ENCODE measurements around the gene TRIM44. TPM values are rescaled to one million over a fixed set of nuclear protein-coding genes. Genes with fewer than 3 reads are reported as not detected.

Gene TRIM44
- total and polyA plus RNA-seq, 2 donors (not counting 3 experiments of a cell fraction or from before 2014, with no cell fraction given) = 31.7 to 72.0 TPM

- POLR2A ChIA-PET = no interaction called here
- Histone ChIP-seq H2AFZ (ENCODE audit: low read depth, low read length) (peak within 1 kb of the TSS; percentile 72), H3K4me1 (ENCODE audit: control insufficient read depth, extremely low read depth, insufficient read depth, low read length) (peaks cover 32% of the 10 kb centered on the region), H3K9ac (replicated peaks; ENCODE audit: extremely low read depth, insufficient read depth, low read length) (peak within 1 kb of the TSS; percentile 96), H4K20me1 (replicated peaks; ENCODE audit: control insufficient read depth, extremely low read depth, insufficient read depth, low read length) (no peaks in the 10 kb centered on the region), H3K4me3 (replicated peaks in 1 of 3; ENCODE audit: insufficient read depth in 1 of 3, low read depth in 1 of 3, low read length in 3 of 3) (peak within 1 kb of the TSS; percentile 54 to 75 (median 62)), H3K4me2 (ENCODE audit: insufficient read depth, low read length) (peak within 1 kb of the TSS; percentile 86), H3K27ac (ENCODE audit: insufficient read depth, low read depth, low read length) (peak within 1 kb of the TSS; percentile 92), H3K79me2 (ENCODE audit: control insufficient read depth, insufficient read depth, low read length) (peaks cover 21% of the 10 kb centered on the region), H3K27me3 (ENCODE audit: control insufficient read depth in 2 of 2, insufficient read depth in 2 of 2, low read length in 2 of 2) (peaks cover 3 to 18% of the 10 kb centered on the region in 2 experiments), H3K36me3 (ENCODE audit: control insufficient read depth in 2 of 2, extremely low read depth in 1 of 2, insufficient read depth in 2 of 2, low read length in 2 of 2) (no peaks in the 10 kb centered on the region), H3K9me1 (replicated peaks; ENCODE audit: control insufficient read depth, extremely low read depth, insufficient read depth, low read length) (no peaks in the 10 kb centered on the region), H3K9me3 (replicated peaks; ENCODE audit: control insufficient read depth, insufficient read depth, low read length) (no peaks in the 10 kb centered on the region)
- TF ChIP-seq GATA2 (IDR thresholded peaks at IDR 0.05; ENCODE audit: insufficient read depth, insufficient read length, low read depth, low read length) (no peak), MYC (IDR thresholded peaks at IDR 0.05; ENCODE audit: low read depth, low read length) (peak; percentile 83), POLR2AphosphoS5 (IDR thresholded peaks at IDR 0.05; ENCODE audit: insufficient read depth, low read depth, low read length) (no peak), MAX (IDR thresholded peaks at IDR 0.05; ENCODE audit: insufficient read depth, insufficient read length) (peak; percentile 55), EZH2 (IDR thresholded peaks at IDR 0.05; ENCODE audit: borderline replicate concordance, low read depth, low read length, severe bottlenecking) (no peak), JUN (IDR thresholded peaks at IDR 0.05; ENCODE audit: borderline replicate concordance, insufficient read depth, insufficient read length, low read depth) (no peak), CTCF (IDR thresholded peaks at IDR 0.05; ENCODE audit: extremely low read depth in 1 of 2, insufficient read depth in 1 of 2, low read depth in 1 of 2, low read length in 2 of 2) (no peak), POLR2A (IDR thresholded peaks at IDR 0.05; ENCODE audit: low read depth, low read length) (peak; percentile 32), FOS (IDR thresholded peaks at IDR 0.05; ENCODE audit: borderline replicate concordance, insufficient read depth, low read length) (peak; percentile 66)
- DNase-seq (ENCODE audit: low read depth, low spot score) (peak; percentile 83), FAIRE-seq (peak; percentile 98)
- BruUV-seq (replicated peaks) = TSS peak; percentile 22
- intact Hi-C loops (cut with micrococcal nuclease) (loop anchor here (1.0 to 5.0 kb wide), 5 partner anchors 44 to 859 kb away; partner anchors contain the start of genes LDLRAD3 and TRIM44), dilution Hi-C loops (cut with MboI; ENCODE audit: extremely low pct_ligation_motif_present, low sequenced_read_pairs) (loop anchor here (25.0 kb wide), 1 partner anchor 644 kb away; no protein-coding TSS in a partner anchor)
- CTCF ChIA-PET = interaction anchor here (0.7 to 4.8 kb wide), 11 partner anchors 44 to 648 kb away, joined by 3 to 152 read pairs (median 5); no protein-coding TSS in a partner anchor
These were observed 44.7 kb upstream of the TRIM44 start, which contains the start of gene FJX1 for GRCh38 chr11:35617687-35618496. Gene FJX1 (plus strand): TSS chr11:35618460. CDS start chr11:35618637, 177 bp downstream.
